Fibroblast of gingiva (primary cell): Measurements from ENCODE around the gene PTPRG.

Source experiments
- DNase-seq: peaks from one replicate; pipeline ENCODE4 v3.0.0-alpha.2; 2011; ENCODE audit warnings: low read depth

PTPRG gene

GRCh38 chr3:61589856-61590255, 28.5 kb downstream of the PTPRG start:
- DNase-seq = peak; percentile 78

- DNase-seq = no peak
Observed at GRCh38 chr3:61591300-61591699, 29.9 kb downstream of the PTPRG start.

- no peak for DNase-seq
Observed at GRCh38 chr3:61593446-61594029, 32.2 kb downstream of the PTPRG start.

- peak; percentile 3 for DNase-seq
Observed at GRCh38 chr3:61594144-61594963, 33.0 kb downstream of the PTPRG start.

- DNase-seq = no peak
Observed at GRCh38 chr3:61594964-61595285, 33.6 kb downstream of the PTPRG start.

GRCh38 chr3:61595288-61595687, 33.9 kb downstream of the PTPRG start:
- DNase-seq = peak; percentile 97

- DNase-seq = peak; percentile 57
Observed at GRCh38 chr3:61595826-61596225, 34.5 kb downstream of the PTPRG start.

- DNase-seq = no peak
Observed at GRCh38 chr3:61597906-61598305, 36.5 kb downstream of the PTPRG start.

- no peak for DNase-seq
Observed at GRCh38 chr3:61600195-61600594, 38.8 kb downstream of the PTPRG start.

- DNase-seq = peak; percentile 39
Observed at GRCh38 chr3:61601831-61602230, 40.5 kb downstream of the PTPRG start.

GRCh38 chr3:61602466-61602865, 41.1 kb downstream of the PTPRG start:
- no peak for DNase-seq

- peak; percentile 24 for DNase-seq
Observed at GRCh38 chr3:61605589-61606175, 44.3 kb downstream of the PTPRG start.

- DNase-seq = no peak
Observed at GRCh38 chr3:61606196-61606595, 44.8 kb downstream of the PTPRG start.

- no peak for DNase-seq
Observed at GRCh38 chr3:61608072-61608471, 46.7 kb downstream of the PTPRG start.

- no peak for DNase-seq
Observed at GRCh38 chr3:61608711-61609110, 47.3 kb downstream of the PTPRG start.

GRCh38 chr3:61610316-61610715, 48.9 kb downstream of the PTPRG start:
- no peak for DNase-seq

- DNase-seq = peak; percentile 55
Observed at GRCh38 chr3:61612211-61613194, 51.1 kb downstream of the PTPRG start.

- DNase-seq = no peak
Observed at GRCh38 chr3:61613666-61614065, 52.3 kb downstream of the PTPRG start.

- DNase-seq = no peak
Observed at GRCh38 chr3:61615643-61616042, 54.3 kb downstream of the PTPRG start.

GRCh38 chr3:61616586-61616985, 55.2 kb downstream of the PTPRG start:
- no peak for DNase-seq

- no peak for DNase-seq
Observed at GRCh38 chr3:61617041-61617440, 55.7 kb downstream of the PTPRG start.

- no peak for DNase-seq
Observed at GRCh38 chr3:61617651-61618050, 56.3 kb downstream of the PTPRG start.
